Stimulated activated CD8-positive, alpha-beta memory T cell treated with anti-CD3 and anti-CD28 coated beads, Interleukin-12 subunit alpha, Interleukin-12 subunit beta, amount 100 ng/mL, for 1 hour (primary cell): ENCODE data around the gene SERPINB1.
"Not testable (repeated sequence)": the region's sequence is repeated elsewhere in the genome, so short reads cannot be mapped to it uniquely, and the experiment has no call there.

Experiments used
- DNase-seq: peaks from one replicate; pipeline ENCODE4 v3.0.0-alpha.2; 2020; ENCODE audit warnings: low read depth

The SERPINB1 gene

DNA sequence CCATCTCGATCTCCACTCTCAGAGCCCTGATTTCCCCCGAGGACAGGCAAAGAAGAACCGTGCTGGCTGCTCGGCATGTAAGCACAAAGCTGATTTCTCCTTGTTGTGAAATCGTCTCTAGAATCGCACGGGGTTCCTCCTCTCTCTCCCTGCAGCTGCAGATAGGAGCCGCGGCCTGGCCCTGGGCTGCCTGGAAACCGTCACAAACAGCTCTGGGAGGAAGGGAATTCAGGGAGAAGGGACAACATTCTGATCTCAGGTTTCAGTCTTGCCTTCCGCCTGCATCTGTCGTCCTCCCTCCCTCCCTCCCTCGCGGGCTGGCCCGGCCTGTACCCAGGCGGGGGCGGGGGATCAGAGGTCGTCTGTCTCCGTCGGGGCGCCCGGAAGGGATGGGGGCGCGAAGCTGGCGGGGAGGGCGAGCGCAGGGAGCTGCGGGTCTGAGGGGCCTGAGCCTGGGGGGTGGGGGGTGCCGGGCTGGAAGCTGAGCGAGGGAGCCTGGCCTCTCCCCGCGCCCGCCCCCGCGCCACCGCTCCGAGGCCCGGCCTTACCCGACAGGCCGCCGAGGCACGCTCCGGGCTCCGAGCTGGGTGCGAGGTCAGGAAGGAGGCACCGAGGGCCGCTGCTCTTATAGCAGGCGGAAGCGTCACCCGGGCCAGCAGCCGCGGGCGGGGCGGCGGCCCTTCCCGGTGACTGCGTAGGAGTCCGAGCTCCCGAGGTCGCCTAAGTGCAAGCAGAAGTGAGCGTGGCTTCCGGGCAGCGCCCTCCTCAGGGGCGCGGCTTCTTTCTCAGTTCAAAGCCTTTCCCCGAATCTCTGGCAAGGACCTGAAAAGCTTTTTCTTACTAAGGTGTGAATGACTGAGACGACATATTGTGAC lies at the start of gene SERPINB1:
SERPINB1 (minus strand) TSS at position 600 of the 875 bp plus-strand sequence. CDS start 1,277 bp downstream, outside the sequence.
- DNase-seq: peak; percentile 52

DNA sequence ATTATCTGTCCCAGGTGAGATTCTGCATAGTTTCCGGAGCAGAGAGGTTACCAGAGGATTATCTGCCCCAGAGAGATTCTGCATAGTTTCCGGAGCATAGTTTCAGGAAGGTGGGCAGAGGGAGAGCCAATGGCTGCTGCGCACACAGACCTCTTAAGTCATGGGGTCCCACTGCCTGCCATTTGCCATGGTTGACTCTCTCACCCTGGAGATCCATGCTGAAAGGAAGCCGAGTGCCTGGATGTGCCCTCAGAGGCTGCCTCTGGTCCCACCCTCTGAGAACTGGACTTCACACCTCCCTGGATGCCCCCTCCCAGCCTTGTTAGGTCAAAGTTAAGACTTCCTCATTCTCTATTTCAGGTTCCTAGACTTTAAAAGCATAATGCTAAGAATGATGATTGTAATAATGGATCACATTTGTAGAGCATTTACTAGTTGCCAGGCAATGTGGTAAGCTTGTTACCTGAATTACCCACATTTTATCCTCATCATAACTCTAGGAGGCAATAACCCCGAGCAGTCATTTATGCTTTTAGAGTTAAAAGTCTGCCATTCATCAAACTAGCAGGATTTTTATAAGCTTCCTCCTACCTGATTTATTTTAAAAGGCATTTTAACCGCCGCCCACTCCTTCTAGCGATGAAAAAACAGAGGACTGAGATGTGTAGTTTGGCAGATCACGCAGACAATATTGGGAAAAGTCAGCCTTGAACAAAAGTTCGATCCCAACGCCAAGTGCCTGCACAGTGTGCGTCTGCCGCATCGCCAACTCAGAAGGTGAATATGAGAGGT lies 49.5 kb upstream of the SERPINB1 start:
- no peak for DNase-seq

DNA sequence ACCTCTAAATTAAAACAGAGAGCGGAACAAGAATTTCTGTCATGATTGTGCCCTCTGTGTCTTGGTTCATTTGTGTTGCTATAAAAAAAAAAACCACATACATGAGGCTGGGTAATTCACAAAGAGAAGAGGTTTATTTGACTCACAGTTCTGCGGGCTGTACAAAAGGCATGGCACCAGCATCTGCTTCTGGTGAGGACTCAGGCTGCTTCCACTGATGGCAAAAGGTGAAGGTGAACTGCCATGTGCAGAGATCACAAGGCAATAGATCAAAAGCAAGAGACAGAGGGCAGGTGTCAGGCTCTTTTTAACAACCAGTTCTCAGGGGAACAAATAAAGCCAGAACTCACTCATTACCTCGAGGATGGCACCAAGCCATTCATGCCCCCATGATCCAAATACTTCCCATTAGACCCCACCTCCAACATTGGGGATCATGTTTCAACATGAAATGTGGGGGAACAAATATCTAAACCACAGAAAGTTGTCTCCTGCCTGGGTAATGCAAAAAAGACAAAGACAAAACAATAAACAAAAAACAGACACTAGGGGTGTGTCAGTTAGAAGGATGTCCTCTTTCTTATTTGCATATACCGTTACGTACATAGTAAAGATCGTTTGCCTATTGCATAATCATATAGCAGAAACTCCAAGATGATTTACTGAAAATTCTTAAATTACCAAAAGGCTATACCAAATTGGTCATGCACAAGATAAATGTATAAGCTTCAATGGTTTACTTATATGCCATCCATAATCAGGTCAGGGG lies 44.5 kb upstream of the SERPINB1 start:
- DNase-seq: no peak

DNA sequence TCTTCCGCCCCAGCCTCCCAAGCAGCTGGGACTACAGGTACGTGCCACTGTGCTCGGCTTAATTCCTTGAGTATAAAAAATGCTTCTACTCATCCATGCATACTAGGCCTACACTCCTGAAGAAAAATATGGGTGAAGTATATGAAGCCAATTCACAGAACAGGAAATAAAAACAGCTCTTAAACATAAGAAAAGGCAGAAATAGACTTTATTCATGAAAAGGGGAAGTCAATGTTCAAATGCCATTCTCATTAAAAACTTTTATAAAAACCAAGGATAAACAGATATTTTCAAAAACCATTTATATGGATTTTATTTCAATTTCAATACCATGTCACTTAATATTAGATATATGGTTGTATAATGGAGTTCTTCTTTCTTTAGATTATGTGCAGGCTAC lies 43.1 kb upstream of the SERPINB1 start:
- DNase-seq: no peak

DNA sequence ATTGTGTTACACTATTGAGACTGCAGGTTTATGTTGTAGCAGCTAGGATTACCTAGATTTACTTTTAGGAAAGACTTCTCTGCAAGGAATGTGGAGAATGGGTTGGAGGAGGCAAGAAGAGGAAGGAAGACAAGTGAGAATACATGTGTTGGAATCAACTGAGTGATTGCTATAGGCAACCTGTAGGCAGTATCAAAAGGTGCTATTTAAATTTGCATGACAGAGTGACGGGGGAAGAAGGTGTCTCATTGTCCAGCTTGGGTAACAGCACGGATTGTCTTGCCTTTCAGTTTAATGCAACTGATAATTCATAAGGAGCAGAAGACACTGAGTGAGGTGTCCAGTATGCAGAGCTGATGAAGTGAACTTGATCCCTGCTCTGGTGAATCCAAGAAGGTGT lies 42.0 kb upstream of the SERPINB1 start:
- DNase-seq: no peak

DNA sequence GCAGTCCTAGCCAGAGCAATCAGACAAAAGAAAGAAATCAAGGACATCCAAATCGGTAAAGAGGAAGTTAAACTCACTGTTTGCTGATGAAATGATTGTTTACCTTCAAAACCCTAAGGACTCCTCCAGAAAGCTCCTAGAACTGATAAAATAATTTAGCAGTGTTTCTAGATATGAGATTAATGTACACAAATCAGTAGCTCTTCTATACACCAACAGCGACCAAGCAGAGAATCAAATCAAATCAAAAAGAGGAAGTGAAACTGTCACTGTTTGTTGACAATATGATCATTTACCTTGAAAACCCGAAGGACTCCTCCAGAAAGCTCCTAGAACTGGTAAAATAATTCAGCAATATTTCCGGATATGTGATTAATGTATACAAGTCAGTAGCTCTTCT lies 39.8 kb upstream of the SERPINB1 start:
- DNase-seq: no peak

DNA sequence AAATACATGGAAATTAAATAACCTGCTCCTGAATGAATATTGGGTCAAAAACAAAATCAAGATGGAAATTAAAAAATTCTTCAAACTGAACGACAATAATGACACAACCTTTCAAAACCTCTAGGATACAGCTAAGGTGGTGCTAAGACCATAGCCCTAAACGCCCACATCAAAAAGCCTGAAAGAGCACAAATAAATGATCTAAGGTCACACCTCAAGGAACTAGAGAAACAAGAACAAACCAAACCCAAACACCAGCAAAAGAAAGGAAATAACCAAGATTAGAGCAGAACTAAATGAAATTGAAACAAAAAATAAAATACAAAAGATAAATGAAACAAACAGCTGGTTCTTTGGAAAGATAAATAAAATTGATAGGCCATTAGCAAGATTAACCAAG lies 38.5 kb upstream of the SERPINB1 start:
- DNase-seq: not testable (repeated sequence)

DNA sequence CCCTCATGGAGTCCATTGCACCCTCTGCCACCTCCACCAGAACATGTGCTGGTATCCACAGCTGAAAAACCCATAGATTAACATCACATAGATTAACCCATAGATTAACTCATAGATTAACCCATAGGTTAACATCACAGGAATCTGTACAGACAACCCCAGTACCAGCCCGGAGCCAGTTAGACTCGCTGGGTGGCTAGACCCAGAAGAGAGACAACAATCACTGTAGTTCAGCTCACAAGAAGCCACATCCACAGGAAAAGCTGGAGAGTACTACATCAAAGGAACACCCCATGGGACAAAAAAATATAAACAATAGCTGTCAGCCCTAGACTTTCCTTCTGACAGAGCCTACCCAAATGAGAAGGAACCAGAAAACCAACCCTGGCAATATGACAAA lies 36.3 kb upstream of the SERPINB1 start:
- DNase-seq: no peak

DNA sequence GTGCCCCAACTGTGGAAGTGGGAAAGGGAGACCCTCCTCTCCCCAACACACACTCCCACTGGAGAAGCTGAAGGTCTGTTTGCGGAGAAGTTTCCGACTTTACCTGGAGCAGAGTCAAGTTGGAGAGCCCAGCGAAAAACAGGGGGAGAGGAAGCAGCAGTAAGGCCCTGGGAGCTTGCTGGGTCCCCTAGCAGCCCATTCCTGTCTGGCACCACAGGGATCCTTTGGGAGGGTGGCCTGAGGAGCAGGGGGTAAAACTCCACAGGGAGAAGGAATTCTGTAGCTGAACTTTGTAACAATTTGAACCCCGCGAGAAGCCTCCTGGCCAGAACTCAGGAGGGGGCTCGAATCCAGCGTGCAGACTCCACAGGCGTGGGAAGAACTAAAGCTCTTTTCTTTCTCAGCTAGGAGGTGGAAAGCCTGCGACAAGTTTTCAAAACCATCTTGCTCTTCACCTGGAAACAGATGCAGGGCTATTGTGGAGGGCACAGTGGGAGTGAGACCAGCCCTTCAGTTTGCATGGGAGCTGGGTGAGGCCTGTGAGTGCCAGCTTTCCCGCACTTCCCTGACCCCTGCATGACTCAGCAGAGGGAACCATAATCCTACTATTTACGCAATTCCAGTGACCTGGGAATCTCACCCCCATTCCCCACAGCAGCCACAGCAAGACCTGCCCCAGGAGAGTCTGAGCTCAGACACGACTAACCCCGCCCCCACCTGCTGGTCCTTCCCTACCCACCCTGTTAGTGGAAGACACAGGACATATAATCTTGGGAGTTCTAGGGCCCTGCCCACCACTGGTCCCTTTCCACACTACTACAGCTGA lies 35.6 kb upstream of the SERPINB1 start:
- no peak for DNase-seq

DNA sequence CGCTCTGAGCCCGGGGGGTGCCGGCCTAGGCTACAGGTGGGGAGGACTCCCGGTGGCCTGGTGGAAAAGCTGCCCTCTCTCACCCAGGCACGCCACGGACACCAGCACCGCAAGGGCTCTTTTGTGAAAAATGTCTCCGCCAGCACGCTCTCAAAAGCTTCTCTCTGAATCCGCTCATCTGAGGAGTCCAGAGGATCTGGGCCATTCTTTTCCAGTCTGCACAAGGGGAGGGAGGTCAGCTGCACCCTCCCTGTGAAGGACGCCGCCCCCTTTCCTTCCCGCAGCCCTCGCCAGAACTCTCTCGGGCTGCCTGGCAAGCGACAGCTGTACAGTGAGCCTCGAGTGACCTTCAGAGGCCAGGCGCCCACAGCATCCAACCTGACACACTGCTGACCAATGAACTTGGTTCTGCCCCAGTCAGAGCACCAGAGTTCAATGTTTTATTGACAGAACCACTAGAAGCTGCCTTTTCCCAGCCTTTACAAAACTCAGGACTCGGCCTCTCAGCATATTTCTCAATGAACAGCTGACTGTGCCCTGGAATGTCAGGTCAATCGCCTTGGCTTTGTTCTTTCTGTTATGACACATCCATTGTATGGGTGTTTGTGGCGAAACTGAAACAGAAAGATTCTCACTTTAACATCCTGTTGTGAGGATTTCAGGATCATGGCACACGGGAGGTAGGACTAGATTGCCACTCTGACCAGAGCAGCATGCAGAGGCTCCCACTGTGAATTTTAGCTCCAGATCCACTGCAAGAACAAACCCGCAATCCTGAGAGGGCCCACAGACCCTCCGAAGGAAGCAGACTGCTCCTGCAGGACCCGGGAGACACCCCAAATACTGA lies 34.8 kb upstream of the SERPINB1 start:
- DNase-seq: no peak

DNA sequence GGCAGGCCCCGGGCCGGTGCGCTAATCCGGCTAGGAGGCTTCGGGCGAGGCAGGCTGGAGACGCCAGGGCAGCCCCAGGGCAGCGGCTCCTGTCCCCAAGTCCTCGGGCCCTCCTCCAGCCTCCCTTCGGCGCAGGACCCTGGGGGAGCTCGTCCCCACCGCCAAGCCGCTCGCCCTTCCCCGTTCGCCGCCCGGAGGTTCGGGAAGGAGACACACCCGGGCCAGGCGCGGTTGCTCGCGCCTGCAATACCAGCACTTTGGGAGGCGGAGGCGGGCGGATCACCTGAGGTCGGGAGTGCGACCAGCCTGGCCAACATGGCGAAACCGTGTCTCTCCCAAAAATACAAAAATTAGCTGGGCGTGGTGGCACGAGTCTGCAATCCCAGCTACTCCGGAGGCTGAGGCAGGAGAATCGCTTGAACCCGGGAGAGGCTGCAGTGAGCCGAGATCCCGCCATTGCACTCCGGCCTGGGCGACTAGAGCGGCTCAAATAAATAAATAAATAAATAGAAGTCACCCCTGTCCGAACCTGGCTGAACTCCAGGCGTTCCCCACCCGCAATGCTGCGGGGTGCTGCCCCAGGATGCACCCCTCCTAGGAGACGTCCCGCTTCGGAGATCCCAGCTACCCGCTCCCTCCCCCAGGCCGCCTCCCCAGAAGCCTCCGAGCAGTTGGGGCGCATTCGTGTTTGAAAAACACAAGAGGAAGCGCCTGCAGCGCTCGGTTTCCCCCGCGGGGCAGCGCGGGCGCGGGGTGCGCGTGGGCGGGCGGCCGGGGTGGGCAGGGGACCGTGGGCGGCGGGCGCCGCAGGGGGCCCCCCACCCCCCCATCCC lies 33.9 kb upstream of the SERPINB1 start:
- no peak for DNase-seq

DNA sequence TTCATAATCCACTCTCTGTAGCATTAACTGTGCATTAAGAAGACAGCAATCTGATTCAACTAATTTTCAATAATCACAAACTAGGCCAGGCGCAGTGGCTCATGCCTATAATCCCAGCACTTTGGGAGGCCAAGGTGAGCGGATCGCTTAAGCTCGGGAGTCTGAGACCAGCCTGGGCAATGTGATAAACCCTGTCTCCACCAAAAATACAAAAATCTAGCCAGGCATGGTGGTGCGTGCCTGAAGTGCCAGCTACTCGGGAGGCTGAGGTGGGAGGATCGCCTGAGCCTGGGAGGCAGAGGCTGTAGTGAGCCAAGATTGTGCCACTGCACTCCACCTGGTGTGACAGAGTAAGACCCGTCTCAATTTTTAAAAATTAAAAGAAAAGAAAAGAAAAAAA lies 32.0 kb upstream of the SERPINB1 start:
- DNase-seq: no peak

DNA sequence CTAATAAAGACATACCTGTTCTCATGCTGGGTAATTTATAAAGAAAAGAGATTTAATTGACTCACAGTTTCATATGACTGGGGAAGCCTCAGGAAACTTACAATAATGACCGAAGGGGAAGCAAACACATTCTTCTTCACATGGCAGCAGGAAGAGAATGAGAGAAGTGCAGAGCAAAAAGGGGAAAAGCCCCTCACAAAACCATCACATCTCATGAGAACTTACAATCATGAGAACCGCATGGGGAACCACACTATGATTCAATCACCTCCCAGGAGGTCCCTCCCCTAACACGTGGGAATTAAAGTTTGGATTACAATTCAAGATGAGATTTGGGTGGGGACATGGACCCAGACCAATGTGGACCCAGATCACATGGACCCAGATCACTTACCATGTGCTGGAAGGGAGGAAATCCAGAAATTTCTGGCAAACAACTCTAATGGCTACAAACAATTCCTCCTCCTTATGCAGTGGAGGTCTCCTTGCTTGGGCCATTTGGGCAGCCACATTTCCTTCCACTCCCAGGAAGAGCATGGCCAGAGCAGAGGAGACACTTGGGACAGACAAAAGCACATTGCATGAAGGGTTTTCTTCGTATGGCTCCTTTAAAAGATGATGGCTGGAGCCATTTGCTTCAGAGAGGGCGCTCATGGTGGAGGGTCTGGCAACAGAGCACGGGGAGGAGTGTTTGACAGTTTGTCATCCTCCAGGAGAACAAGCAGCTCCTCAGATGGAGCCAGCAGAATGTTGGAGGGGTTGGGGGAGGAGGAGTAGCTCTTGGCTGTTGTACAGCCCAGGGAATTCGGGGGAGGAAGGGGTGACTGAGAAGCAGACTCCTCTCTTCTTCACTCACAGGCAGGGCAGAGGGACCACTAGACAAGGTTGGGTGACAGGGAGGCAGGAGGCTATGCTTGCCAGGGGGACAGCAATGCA lies 31.0 kb upstream of the SERPINB1 start:
- no peak for DNase-seq

DNA sequence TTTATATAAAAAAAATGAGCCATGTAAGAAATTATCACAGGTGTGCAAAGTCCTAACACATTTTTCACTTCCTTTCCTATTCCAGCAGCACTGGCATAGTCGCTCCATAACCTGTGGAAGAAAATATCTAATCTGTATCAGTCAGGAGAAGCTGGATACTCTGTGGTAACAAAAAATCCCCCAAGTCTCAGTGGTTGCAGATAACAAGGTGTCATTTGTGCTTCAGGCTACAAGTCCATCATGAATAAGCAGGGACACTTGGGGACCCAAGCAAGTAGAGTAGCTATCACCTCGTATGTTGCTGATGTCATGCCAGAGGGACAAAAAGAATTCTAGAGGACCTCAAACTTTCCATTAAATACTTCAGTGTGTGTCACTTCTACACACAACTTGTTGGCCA lies 30.3 kb upstream of the SERPINB1 start:
- no peak for DNase-seq

DNA sequence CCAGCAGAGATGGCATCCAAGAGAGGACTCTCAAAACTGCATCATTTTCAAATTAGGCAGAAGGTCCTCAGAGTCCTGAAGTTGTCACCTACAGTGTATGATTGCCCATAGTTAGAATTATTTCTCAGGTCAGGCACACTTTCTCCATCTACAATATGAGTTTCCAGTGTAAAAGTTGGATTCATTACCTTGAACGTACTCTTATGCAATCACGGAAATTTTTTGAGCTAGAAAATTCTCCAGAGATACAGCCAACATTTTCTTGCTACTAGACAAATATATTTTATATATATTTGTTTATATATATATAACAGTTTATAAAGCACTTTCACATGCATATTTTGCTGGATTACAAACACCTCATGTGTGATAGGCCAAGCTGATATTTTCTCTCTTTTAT lies 29.4 kb upstream of the SERPINB1 start:
- DNase-seq: no peak

DNA sequence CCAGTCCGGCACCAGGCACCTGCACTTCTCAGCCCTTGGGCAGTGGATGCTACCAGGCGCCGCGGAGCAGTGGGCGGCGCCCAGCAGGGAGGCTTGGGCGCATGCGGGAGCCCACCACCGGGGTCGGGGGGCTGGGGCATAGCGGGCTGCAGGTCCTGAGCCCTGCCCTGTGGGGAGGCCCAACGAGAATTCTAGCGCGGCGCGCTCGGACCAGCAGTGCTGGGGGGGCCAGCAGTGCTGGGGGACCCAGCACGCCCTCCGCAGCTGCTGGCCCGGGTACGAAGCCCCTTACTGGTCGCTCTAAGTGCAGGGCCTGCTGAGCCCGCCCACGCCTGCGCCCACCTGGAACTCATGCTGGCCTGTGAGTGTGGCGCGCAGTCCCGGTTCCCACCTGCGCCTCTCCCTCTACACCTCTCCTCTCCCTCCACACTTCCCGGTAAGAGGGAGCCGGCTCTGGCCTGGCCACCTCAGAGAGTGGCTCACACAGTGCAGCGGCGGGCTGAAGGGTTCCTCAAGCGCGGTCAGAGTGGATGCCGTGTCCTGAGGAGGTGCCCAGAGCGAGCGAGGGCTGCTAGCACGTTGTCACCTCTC lies 28.5 kb upstream of the SERPINB1 start:
- DNase-seq: no peak

DNA sequence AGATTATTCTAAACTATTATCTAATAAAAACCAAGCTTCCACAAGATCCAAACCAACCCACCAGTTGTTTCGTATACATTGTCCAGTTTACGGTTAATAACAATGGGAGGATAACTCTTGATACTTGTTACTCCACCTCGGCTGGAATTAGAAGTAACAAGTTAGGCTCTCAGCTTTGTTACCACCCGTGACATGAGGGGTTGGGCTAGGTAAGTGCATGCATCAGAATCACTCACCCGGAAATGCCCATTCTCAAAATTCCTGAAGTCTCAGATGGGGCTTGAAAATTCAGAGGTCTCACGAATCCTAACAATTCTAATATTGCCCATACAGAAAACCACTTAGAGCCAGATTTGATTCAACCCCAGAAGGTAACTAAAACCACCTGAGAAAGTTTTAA lies 27.0 kb upstream of the SERPINB1 start:
- no peak for DNase-seq

DNA sequence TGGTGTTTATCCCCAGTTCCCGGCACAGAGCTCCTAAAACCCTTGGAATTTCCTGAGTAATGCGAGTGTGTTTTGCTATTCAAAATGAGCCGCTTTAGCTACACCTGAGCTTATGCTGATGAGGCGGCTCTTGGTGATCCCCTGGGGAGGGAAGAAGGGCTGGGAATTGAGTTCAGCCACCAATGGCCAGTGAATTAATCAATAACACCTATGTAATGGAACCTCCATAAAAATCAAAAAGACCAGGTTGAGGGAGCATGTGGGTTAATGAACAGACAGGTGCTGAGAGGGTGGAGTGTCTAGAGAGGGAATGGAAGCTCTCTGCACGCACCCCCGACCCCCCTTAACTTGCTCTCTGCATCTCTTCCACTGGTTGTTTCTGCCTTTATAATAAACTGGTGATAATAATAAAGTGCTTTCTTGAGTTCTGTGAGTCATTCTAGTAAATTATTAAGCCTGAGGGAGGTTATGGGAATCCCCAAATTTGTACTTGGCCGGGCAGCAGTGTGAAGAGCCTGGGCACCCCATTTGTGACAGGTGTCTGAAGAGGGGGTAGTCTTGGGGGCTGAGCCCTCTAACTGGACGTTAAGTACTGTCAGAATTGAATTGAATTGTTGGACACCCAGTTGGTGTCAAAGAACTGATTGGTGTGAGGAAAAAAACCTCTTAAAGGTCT lies 24.6 kb upstream of the SERPINB1 start:
- DNase-seq: no peak
